SK-N-SH treated with all-trans-retinoic acid at 6 μM for 48 hours (cell line): ENCODE measurements around the gene PPP1R10.

Source experiments
- ATAC-seq: fragments of 200-7000 bp; cut with Tn5 transposase; 3 replicates; pipeline ENCODE4 v1.9.1; 2020; ENCODE audit warnings: mild to moderate bottlenecking, moderate library complexity
- BACH2 ChIP-seq: fragments of 250-450 bp; sonication (Bioruptor Pico); IDR thresholded peaks from 2 replicates; pipeline ENCODE4 v1.9.0; 2021; ENCODE audit warnings: mild to moderate bottlenecking, borderline replicate concordance
- CREB5 ChIP-seq: fragments of 250-450 bp; sonication (Bioruptor Pico); IDR thresholded peaks from 2 replicates; pipeline ENCODE4 v1.5.1; 2020; ENCODE audit warnings: low read depth, mild to moderate bottlenecking, moderate library complexity
- CSDC2 ChIP-seq: fragments of 250-450 bp; sonication (Bioruptor Pico); IDR thresholded peaks from 2 replicates; pipeline ENCODE4 v1.5.0; 2020; ENCODE audit warnings: mild to moderate bottlenecking, moderate library complexity
- CSRNP3 ChIP-seq: fragments of 250-450 bp; sonication (Bioruptor Pico); IDR thresholded peaks from 2 replicates; pipeline ENCODE4 v1.5.1; 2021; ENCODE audit warnings: mild to moderate bottlenecking, moderate library complexity
- ESRRG ChIP-seq: fragments of 250-450 bp; sonication (Bioruptor Pico); IDR thresholded peaks from 2 replicates; pipeline ENCODE4 v1.6.1; 2021; ENCODE audit warnings: mild to moderate bottlenecking
- GLIS3 ChIP-seq: fragments of 250-450 bp; sonication (Bioruptor Pico); IDR thresholded peaks from 2 replicates; pipeline ENCODE4 v1.5.0; 2020; ENCODE audit warnings: mild to moderate bottlenecking, moderate library complexity
- ISL1 ChIP-seq: fragments of 250-450 bp; sonication (Bioruptor Pico); IDR thresholded peaks from 2 replicates; pipeline ENCODE4 v2.1.2; 2022; ENCODE audit warnings: mild to moderate bottlenecking, moderate library complexity
- OSR1 ChIP-seq: fragments of 250-450 bp; sonication (Bioruptor Pico); IDR thresholded peaks from 2 replicates; pipeline ENCODE4 v1.8.0; 2022; ENCODE audit warnings: moderate library complexity, mild to moderate bottlenecking, inconsistent platforms
- PATZ1 ChIP-seq: fragments of 250-450 bp; sonication (Bioruptor Pico); IDR thresholded peaks from 2 replicates; pipeline ENCODE4 v1.8.0; 2020; ENCODE audit warnings: mild to moderate bottlenecking, moderate library complexity, borderline replicate concordance
- POU6F1 ChIP-seq: fragments of 250-450 bp; sonication (Bioruptor Pico); IDR thresholded peaks from 2 replicates; pipeline ENCODE4 v1.8.0; 2021; ENCODE audit warnings: low read depth, mild to moderate bottlenecking, moderate library complexity, borderline replicate concordance
- PPARA ChIP-seq: fragments of 250-450 bp; sonication (Bioruptor Pico); IDR thresholded peaks from 2 replicates; pipeline ENCODE4 v1.5.0; 2020; ENCODE audit warnings: mild to moderate bottlenecking, borderline replicate concordance
- SNAI2 ChIP-seq: fragments of 250-450 bp; sonication (Bioruptor Pico); IDR thresholded peaks from 2 replicates; pipeline ENCODE4 v1.5.0; 2020; ENCODE audit warnings: mild to moderate bottlenecking, moderate library complexity
- TCF4 ChIP-seq: fragments of 250-450 bp; sonication (Bioruptor Pico); IDR thresholded peaks from 2 replicates; pipeline ENCODE4 v1.8.0; 2021; ENCODE audit warnings: mild to moderate bottlenecking, moderate library complexity, borderline replicate concordance
- TOX ChIP-seq: fragments of 250-450 bp; sonication (Bioruptor Pico); IDR thresholded peaks from 2 replicates; pipeline ENCODE4 v1.8.0; 2021; ENCODE audit warnings: mild to moderate bottlenecking, moderate library complexity, borderline replicate concordance
- TSHZ2 ChIP-seq: fragments of 250-450 bp; sonication (Bioruptor Pico); IDR thresholded peaks from 2 replicates; pipeline ENCODE4 v1.5.0; 2020; ENCODE audit warnings: mild to moderate bottlenecking, moderate library complexity
- ZC3H10 ChIP-seq: fragments of 250-450 bp; sonication (Bioruptor Pico); IDR thresholded peaks from 2 replicates; pipeline ENCODE4 v1.5.1; 2021; ENCODE audit warnings: mild to moderate bottlenecking, moderate library complexity
- ZFP3 ChIP-seq: fragments of 250-450 bp; sonication (Bioruptor Pico); IDR thresholded peaks from 2 replicates; pipeline ENCODE4 v1.5.0; 2020; ENCODE audit warnings: mild to moderate bottlenecking, moderate library complexity
- ZFP30 ChIP-seq: fragments of 450-650 bp; formaldehyde crosslinking; IDR thresholded peaks from 2 replicates; pipeline ENCODE4 v1.5.0; 2022; ENCODE audit warnings: mild to moderate bottlenecking, moderate library complexity
- ZNF565 ChIP-seq: fragments of 450-650 bp; formaldehyde crosslinking; conservative IDR thresholded peaks from 2 replicates; pipeline ENCODE4 v1.5.0; 2020; ENCODE audit warnings: low read depth, mild to moderate bottlenecking, moderate library complexity
- ZNF70 ChIP-seq: fragments of 450-650 bp; formaldehyde crosslinking; IDR thresholded peaks from 2 replicates; pipeline ENCODE4 v1.5.0; 2020; ENCODE audit warnings: mild to moderate bottlenecking, moderate library complexity
- ZNF8 ChIP-seq: fragments of 450-650 bp; formaldehyde crosslinking; IDR thresholded peaks from 2 replicates; pipeline ENCODE4 v1.5.0; 2020; ENCODE audit warnings: mild to moderate bottlenecking, moderate library complexity

The PPP1R10 gene

GRCh38 chr6:30643656-30644055 is 26.6 kb upstream of the PPP1R10 start:
- ATAC-seq = no peak
- no peak for TF ChIP-seq ZFP30
- TF ChIP-seq CREB5 (CRISPR knock-in tag) = no peak
- no peak for TF ChIP-seq ZC3H10 (CRISPR knock-in tag)
- no peak for TF ChIP-seq SNAI2 (CRISPR knock-in tag)
- no peak for TF ChIP-seq GLIS3 (CRISPR knock-in tag)
- TF ChIP-seq TSHZ2 (CRISPR knock-in tag) = no peak
- no peak for TF ChIP-seq BACH2 (CRISPR knock-in tag)
- no peak for TF ChIP-seq ZNF565 (CRISPR knock-in tag)
- TF ChIP-seq ISL1 (CRISPR knock-in tag) = no peak
- TF ChIP-seq PPARA (CRISPR knock-in tag) = no peak
- TF ChIP-seq POU6F1 = no peak
- no peak for TF ChIP-seq OSR1 (CRISPR knock-in tag)
- no peak for TF ChIP-seq TCF4 (CRISPR knock-in tag)
- TF ChIP-seq CSDC2 (CRISPR knock-in tag) = no peak
- TF ChIP-seq TOX (CRISPR knock-in tag) = no peak
- no peak for TF ChIP-seq ZNF8 (CRISPR knock-in tag)
- no peak for TF ChIP-seq ESRRG
- no peak for TF ChIP-seq PATZ1
- TF ChIP-seq ZFP3 = no peak

GRCh38 chr6:30641048-30641447 is 24.0 kb upstream of the PPP1R10 start:
- TF ChIP-seq ZFP3 (no peak), PATZ1 (no peak), OSR1 (CRISPR knock-in tag) (no peak), CSDC2 (CRISPR knock-in tag) (no peak), CSRNP3 (CRISPR knock-in tag) (no peak), ZC3H10 (CRISPR knock-in tag) (no peak), PPARA (CRISPR knock-in tag) (no peak), TSHZ2 (CRISPR knock-in tag) (no peak), TOX (CRISPR knock-in tag) (no peak), GLIS3 (CRISPR knock-in tag) (no peak), ZNF565 (CRISPR knock-in tag) (no peak), ZNF70 (CRISPR knock-in tag) (no peak), CREB5 (CRISPR knock-in tag) (no peak), ZFP30 (no peak), ISL1 (CRISPR knock-in tag) (no peak)
- no peak for ATAC-seq
